ENCODE measurements around the gene GPD1L. TPM values are rescaled to one million over a fixed set of nuclear protein-coding genes. Genes with fewer than 3 reads are reported as not detected.

The GPD1L gene
- total RNA-seq, 1 donor from 2014 or later, result 13.0 TPM

DNA sequence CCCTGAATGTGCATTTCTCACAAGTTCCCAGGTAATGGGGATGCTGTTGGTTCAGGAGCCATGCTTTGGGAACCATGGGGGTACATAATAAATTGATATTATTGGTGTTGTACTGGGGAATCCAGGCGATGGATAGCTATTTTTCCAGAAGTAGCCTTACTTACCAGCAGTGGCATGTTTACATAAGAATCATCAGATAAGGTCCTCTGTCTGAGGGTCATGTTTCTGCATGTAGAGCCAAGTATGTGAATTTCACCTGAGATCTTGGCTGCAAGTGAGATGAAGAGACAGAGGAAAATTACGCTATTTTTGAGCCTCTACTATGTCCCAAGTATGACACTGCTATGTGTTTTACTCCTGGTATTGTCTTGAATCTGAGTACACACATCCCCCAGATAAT, 26.3 kb downstream of the GPD1L start:
- H3K4me1 Mint-ChIP-seq (ENCODE audit: low read depth), result peaks cover 3% of the 10 kb centered on the region
- H3K27ac Mint-ChIP-seq (ENCODE audit: unreplicated experiment), result no peak overlapping the region
- TF ChIP-seq CTCF (IDR thresholded peaks at IDR 0.05), result no peak
- DNase-seq (ENCODE audit: low spot score), result no peak
- peaks cover 2% of the 10 kb centered on the region for H3K36me3 Mint-ChIP-seq (ENCODE audit: low read depth)
- no peaks in the 10 kb centered on the region for H3K27me3 Mint-ChIP-seq (ENCODE audit: low read depth)
- H3K9me3 Mint-ChIP-seq (ENCODE audit: low read depth), result no peaks in the 10 kb centered on the region
- no peak overlapping the region for H3K4me3 Mint-ChIP-seq (ENCODE audit: unreplicated experiment)

DNA sequence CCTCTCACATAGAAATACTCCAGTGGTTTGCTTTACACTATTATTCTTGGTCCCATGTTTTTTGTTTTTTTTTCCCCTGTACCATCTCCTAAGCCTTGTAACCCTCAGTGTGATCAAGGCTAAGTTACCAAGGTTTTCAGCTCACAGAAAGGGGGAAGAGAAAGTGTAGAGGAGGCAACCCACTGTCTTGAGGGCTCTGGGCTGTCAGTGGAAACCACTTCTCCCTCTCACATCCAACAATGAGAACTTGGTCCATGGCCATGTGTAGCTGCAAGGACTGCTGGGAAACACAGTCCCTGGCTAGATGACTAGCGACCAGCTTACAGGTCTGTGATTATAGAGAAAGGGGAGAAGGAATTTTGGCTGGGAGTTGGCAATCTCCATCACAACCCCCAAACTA, 30.3 kb downstream of the GPD1L start:
- Mint-ChIP-seq H3K4me1 (ENCODE audit: low read depth) (no peaks in the 10 kb centered on the region), H3K9me3 (ENCODE audit: low read depth) (no peaks in the 10 kb centered on the region), H3K4me3 (ENCODE audit: unreplicated experiment) (no peak overlapping the region), H3K27me3 (ENCODE audit: low read depth) (no peaks in the 10 kb centered on the region), H3K36me3 (ENCODE audit: low read depth) (no peaks in the 10 kb centered on the region), H3K27ac (ENCODE audit: unreplicated experiment) (no peak overlapping the region)
- TF ChIP-seq CTCF (IDR thresholded peaks at IDR 0.05), result no peak
- DNase-seq (ENCODE audit: low spot score), result no peak

DNA sequence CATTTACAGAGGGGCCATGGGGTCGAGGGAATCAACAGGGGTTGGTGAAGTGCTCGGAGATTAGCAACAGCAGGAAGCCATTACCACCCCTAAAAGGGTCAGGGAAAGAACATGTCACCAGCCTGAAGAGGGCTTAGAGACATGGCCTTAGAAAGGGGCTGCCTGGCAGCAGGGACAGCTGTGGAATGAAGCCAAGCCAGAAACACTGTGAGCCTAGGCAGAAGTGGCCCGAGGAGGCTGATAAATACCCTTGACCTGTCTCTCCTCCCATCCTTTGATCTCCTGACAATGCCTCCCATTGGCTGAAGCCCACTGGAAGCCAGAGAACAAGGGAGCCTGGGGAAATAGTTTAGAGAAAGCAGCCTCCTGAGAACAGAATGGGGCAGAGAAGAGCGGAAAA, 31.4 kb downstream of the GPD1L start:
- Mint-ChIP-seq H3K9me3 (ENCODE audit: low read depth) (no peaks in the 10 kb centered on the region), H3K4me3 (ENCODE audit: unreplicated experiment) (no peak overlapping the region), H3K36me3 (ENCODE audit: low read depth) (no peaks in the 10 kb centered on the region), H3K4me1 (ENCODE audit: low read depth) (no peaks in the 10 kb centered on the region), H3K27me3 (ENCODE audit: low read depth) (no peaks in the 10 kb centered on the region), H3K27ac (ENCODE audit: unreplicated experiment) (no peak overlapping the region)
- no peak for DNase-seq (ENCODE audit: low spot score)
- no peak for TF ChIP-seq CTCF (IDR thresholded peaks at IDR 0.05)

DNA sequence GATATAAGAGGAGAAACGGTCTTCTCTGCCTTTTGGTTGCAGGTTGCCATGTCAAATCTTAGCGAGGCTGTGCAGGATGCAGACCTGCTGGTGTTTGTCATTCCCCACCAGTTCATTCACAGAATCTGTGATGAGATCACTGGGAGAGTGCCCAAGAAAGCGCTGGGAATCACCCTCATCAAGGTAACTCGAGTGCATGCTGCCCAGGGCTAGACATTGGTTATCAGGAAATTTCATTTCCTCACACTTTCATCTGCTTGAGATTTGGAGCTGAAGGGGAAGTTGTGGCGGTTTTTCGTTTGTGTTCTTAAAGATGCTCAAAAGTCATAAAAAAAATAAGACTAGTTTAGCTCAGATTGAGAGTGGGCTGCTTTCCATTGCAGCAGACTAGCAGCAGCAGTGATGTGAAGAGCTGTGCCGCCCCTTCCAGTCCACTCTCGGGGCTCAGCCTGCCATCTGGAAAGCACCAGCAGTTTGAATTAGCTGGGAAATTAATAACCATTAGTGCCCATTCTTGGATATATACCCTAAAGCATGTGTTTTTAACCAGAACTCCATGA, 32.2 kb downstream of the GPD1L start:
- H3K27ac Mint-ChIP-seq (ENCODE audit: unreplicated experiment), result no peak overlapping the region

GRCh38 chr3:32140943-32141342, 34.5 kb downstream of the GPD1L start:
- TF ChIP-seq CTCF (IDR thresholded peaks at IDR 0.05), result no peak
- no peak overlapping the region for H3K4me3 Mint-ChIP-seq (ENCODE audit: unreplicated experiment)
- no peaks in the 10 kb centered on the region for H3K36me3 Mint-ChIP-seq (ENCODE audit: low read depth)
- H3K9me3 Mint-ChIP-seq (ENCODE audit: low read depth), result no peaks in the 10 kb centered on the region
- DNase-seq (ENCODE audit: low spot score), result no peak
- H3K4me1 Mint-ChIP-seq (ENCODE audit: low read depth), result peaks cover 17% of the 10 kb centered on the region
- H3K27me3 Mint-ChIP-seq (ENCODE audit: low read depth), result no peaks in the 10 kb centered on the region
- H3K27ac Mint-ChIP-seq (ENCODE audit: unreplicated experiment), result no peak overlapping the region

More for the DNA sequence above, 32.2 kb downstream of the GPD1L start:
- no peak for DNase-seq (ENCODE audit: low spot score)
- Mint-ChIP-seq H3K4me3 (ENCODE audit: unreplicated experiment) (no peak overlapping the region), H3K9me3 (ENCODE audit: low read depth) (no peaks in the 10 kb centered on the region), H3K36me3 (ENCODE audit: low read depth) (no peaks in the 10 kb centered on the region), H3K4me1 (ENCODE audit: low read depth) (no peaks in the 10 kb centered on the region), H3K27me3 (ENCODE audit: low read depth) (no peaks in the 10 kb centered on the region)
- no peak for TF ChIP-seq CTCF (IDR thresholded peaks at IDR 0.05)

All from chondrocyte (in vitro differentiated cells).